ENCODE results near the gene TRIM59. TPM values are rescaled to one million over a fixed set of nuclear protein-coding genes. Genes with fewer than 3 reads are reported as not detected.

TRIM59 gene
- total RNA-seq (2014; rRNA removed; shearing (Covaris generic)): 11.9 and 19.7 TPM in 2 replicates

- DNase-seq (ENCODE audit: low read depth): peak; percentile 85
Observed at GRCh38 chr3:160449636-160450598, at the start of gene TRIM59. TRIM59 (minus strand) TSS chr3:160449786; CDS start chr3:160439183, 10,603 bp downstream.

GRCh38 chr3:160498202-160498601 is 48.6 kb upstream of the TRIM59 start:
- no peak for DNase-seq (ENCODE audit: low read depth)

- no peak for DNase-seq (ENCODE audit: low read depth)
Observed at GRCh38 chr3:160490166-160490565, 40.6 kb upstream of the TRIM59 start.

GRCh38 chr3:160486459-160486869 is 36.9 kb upstream of the TRIM59 start:
- DNase-seq (ENCODE audit: low read depth): peak; percentile 46

GRCh38 chr3:160482796-160483195 is 33.2 kb upstream of the TRIM59 start:
- DNase-seq (ENCODE audit: low read depth): no peak

- no peak for DNase-seq (ENCODE audit: low read depth)
Observed at GRCh38 chr3:160481856-160482255, 32.3 kb upstream of the TRIM59 start.

- DNase-seq (ENCODE audit: low read depth): no peak
Observed at GRCh38 chr3:160480931-160481330, 31.3 kb upstream of the TRIM59 start.

GRCh38 chr3:160479376-160479775 is 29.8 kb upstream of the TRIM59 start:
- no peak for DNase-seq (ENCODE audit: low read depth)

- DNase-seq (ENCODE audit: low read depth): peak; percentile 19
Observed at GRCh38 chr3:160478338-160478737, 28.8 kb upstream of the TRIM59 start.

- peak; percentile 14 for DNase-seq (ENCODE audit: low read depth)
Observed at GRCh38 chr3:160477750-160478149, 28.2 kb upstream of the TRIM59 start.

GRCh38 chr3:160475884-160476283 is 26.3 kb upstream of the TRIM59 start:
- no peak for DNase-seq (ENCODE audit: low read depth)

GRCh38 chr3:160475153-160475552 is 25.6 kb upstream of the TRIM59 start:
- DNase-seq (ENCODE audit: low read depth): no peak

- DNase-seq (ENCODE audit: low read depth): peak; percentile 50
Observed at GRCh38 chr3:160474416-160474838, 24.8 kb upstream of the TRIM59 start.

- peak; percentile 92 for DNase-seq (ENCODE audit: low read depth)
Observed at GRCh38 chr3:160473978-160474377, 24.4 kb upstream of the TRIM59 start.

GRCh38 chr3:160473221-160473620 is 23.6 kb upstream of the TRIM59 start:
- peak; percentile 91 for DNase-seq (ENCODE audit: low read depth)

- DNase-seq (ENCODE audit: low read depth): peak; percentile 26
Observed at GRCh38 chr3:160472344-160472743, 22.8 kb upstream of the TRIM59 start.

- DNase-seq (ENCODE audit: low read depth): no peak
Observed at GRCh38 chr3:160471892-160472291, 22.3 kb upstream of the TRIM59 start.

GRCh38 chr3:160470181-160470580 is 20.6 kb upstream of the TRIM59 start:
- no peak for DNase-seq (ENCODE audit: low read depth)

- DNase-seq (ENCODE audit: low read depth): no peak
Observed at GRCh38 chr3:160464971-160465370, 15.4 kb upstream of the TRIM59 start.

- DNase-seq (ENCODE audit: low read depth): no peak
Observed at GRCh38 chr3:160464321-160464720, 14.7 kb upstream of the TRIM59 start.

GRCh38 chr3:160460033-160460432 is 10.4 kb upstream of the TRIM59 start:
- no peak for DNase-seq (ENCODE audit: low read depth)

GRCh38 chr3:160459450-160459970 is 9.9 kb upstream of the TRIM59 start:
- no peak for DNase-seq (ENCODE audit: low read depth)

- DNase-seq (ENCODE audit: low read depth): no peak
Observed at GRCh38 chr3:160458151-160458550, 8.6 kb upstream of the TRIM59 start.

Measured in RPMI7951 (cell line).